Naive thymus-derived CD8-positive, alpha-beta T cell (primary cell): Measurements from ENCODE around the gene PTBP3. TPM values are rescaled to one million over a fixed set of nuclear protein-coding genes. Genes with fewer than 3 reads are reported as not detected.

ENCODE experiments used
- ATAC-seq, 2 donors: fragments of 150-1000 bp; cut with Tn5 transposase in 1 of 2; sonication (Bioruptor Pico), chemical (Tn5 transposase) in 1 of 2; 1 replicate in 1 of 2; 2 replicates in 1 of 2; pipeline ENCODE4 v1.10.0; 2021; ENCODE audit warnings: mild to moderate bottlenecking in 2 of 2, moderate library complexity in 2 of 2
- POLR2A ChIA-PET: fragments of 350-600 bp; sonication (Branson Sonifier 250); formaldehyde crosslinking; loops from one replicate; lab custom pipeline; 2021; ENCODE audit warnings: antibody characterized with exemption; lab: Charles Lee
- DNase-seq, 10 donors: peaks; one replicate each; pipeline versions ENCODE4 v3.0.0 to v3.0.0-alpha.2; 2020 to 2022
- H3K27ac Mint-ChIP-seq, 10 donors: one replicate each; pipeline ENCODE4 v1.8.0; 2020 to 2022; ENCODE audit warnings: mild to moderate bottlenecking in 10 of 10, mixed read lengths in 10 of 10, moderate library complexity in 4 of 10, inconsistent platforms in 1 of 10
- H3K27me3 Mint-ChIP-seq, 5 donors: one replicate each; pipeline ENCODE4 v1.8.0; 2021 to 2022; ENCODE audit warnings: mixed read lengths in 5 of 5
- H3K36me3 Mint-ChIP-seq, 3 donors: one replicate each; pipeline ENCODE4 v1.8.0; 2020 to 2022; ENCODE audit warnings: mixed read lengths in 3 of 3, mild to moderate bottlenecking in 2 of 3, inconsistent platforms in 1 of 3
- H3K4me1 Mint-ChIP-seq, 4 donors: one replicate each; pipeline ENCODE4 v1.8.0; 2021 to 2022; ENCODE audit warnings: mixed read lengths in 4 of 4
- H3K4me3 Mint-ChIP-seq, 10 donors: one replicate each; pipeline ENCODE4 v1.8.0; 2020 to 2022; ENCODE audit warnings: mild to moderate bottlenecking in 10 of 10, mixed read lengths in 10 of 10, moderate library complexity in 6 of 10, inconsistent platforms in 1 of 10
- H3K9me3 Mint-ChIP-seq, 9 donors: one replicate each; pipeline ENCODE4 v1.8.0; 2020 to 2022; ENCODE audit warnings: mixed read lengths in 9 of 9, mild to moderate bottlenecking in 3 of 9, inconsistent platforms in 1 of 9, moderate library complexity in 1 of 9
- polyA plus RNA-seq, 3 donors: library from polyadenylated mRNA; unstranded; fragments of 300-500 nt; fragmentation: Illumina TruSeq; gene quantifications; one replicate each; pipeline ENCODE4 v1.2.3, GENCODE V29; 2021
- total RNA-seq, 8 experiments: library from RNA in 2 of 8; stranded (reverse) in 2 of 8; gene quantifications; one replicate each; pipeline ENCODE4 v1.2.3 and lab custom pipeline; 2021 to 2026

PTBP3 gene
- total and polyA plus RNA-seq, 5 experiments from 2014 or later: 32.1 to 123 (median 51.0) TPM

DNA sequence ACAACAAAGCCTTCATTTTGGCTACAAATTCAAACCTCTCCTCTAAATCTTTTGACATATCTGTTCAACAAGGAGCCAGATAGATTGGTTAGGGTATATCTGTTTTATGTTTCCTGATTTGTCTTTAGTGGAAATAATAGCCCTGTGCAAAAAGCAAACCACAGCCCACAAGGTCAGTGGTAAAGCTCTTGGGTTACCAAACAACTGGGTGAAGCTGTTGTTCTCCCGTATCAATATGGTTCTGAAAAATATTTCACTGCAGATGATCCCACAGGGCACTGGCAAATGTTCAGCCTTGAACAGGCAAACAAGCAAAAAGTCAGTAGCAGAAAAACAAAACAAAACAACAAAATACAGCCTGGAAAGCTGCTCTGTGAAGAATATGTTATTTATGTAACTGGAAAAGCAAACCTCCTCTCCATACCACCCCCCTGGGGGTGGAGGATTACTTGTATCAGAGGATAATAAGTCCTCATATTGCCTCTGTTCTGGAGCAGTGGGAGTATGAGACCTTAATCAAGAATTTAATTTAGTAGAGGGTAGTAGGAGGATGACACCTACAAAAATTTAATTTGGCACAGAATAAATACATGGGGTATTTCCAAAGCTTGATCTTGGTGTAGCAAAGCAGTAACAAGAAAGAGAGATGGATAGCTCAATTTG, 20.8 kb upstream of the PTBP3 start:
- Mint-ChIP-seq H3K36me3 (no peaks in the 10 kb centered on the region), H3K27ac (no peak overlapping the region)

DNA sequence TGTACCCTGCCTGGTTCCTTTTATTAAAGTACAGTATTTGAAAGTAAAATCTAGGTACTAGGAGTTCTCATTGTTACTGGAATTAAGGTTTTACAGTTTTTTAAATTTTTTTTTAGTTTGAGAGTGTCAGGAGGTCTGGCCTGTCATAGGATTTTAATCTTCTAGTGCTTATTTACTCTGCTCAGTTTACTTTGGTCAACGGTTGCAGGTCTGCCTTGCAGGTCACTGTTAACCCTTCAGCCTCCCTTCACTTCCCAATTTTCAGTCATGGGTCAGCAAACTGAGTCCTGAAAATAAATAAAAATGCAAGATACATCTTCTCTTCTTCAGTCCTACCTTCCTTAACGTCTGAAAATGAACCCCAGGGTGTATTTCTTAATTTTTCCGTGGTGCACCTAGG, 18.8 kb upstream of the PTBP3 start:
- Mint-ChIP-seq H3K27me3 (peaks cover 0 to 3% (median 0%) of the 10 kb centered on the region in 5 donors), H3K27ac (no peak overlapping the region), H3K36me3 (no peaks in the 10 kb centered on the region), H3K4me1 (peaks cover 12 to 31% (median 25%) of the 10 kb centered on the region in 4 donors), H3K4me3 (no peak overlapping the region), H3K9me3 (no peaks in the 10 kb centered on the region)
- DNase-seq (no peak), ATAC-seq (no peak)
- POLR2A ChIA-PET: no interaction called here

More for the DNA sequence above, 20.8 kb upstream of the PTBP3 start:
- H3K4me1 Mint-ChIP-seq: peaks cover 6 to 20% (median 15%) of the 10 kb centered on the region in 4 donors
- H3K4me3 Mint-ChIP-seq: no peak overlapping the region
- DNase-seq (no peak), ATAC-seq (no peak)
- no peaks in the 10 kb centered on the region for H3K27me3 Mint-ChIP-seq
- POLR2A ChIA-PET: no interaction called here
- no peaks in the 10 kb centered on the region for H3K9me3 Mint-ChIP-seq

- H3K4me3 Mint-ChIP-seq: no peak overlapping the region
- POLR2A ChIA-PET: interaction anchor here (0.6 kb wide), 1 partner anchor 189 kb away, joined by 3 read pairs; no protein-coding TSS in a partner anchor
- H3K27ac Mint-ChIP-seq: no peak overlapping the region
- no peaks in the 10 kb centered on the region for H3K9me3 Mint-ChIP-seq
- H3K4me1 Mint-ChIP-seq: peaks cover 12 to 30% (median 25%) of the 10 kb centered on the region in 4 donors
- H3K27me3 Mint-ChIP-seq: peaks cover 0 to 3% (median 0%) of the 10 kb centered on the region in 5 donors
- no peaks in the 10 kb centered on the region for H3K36me3 Mint-ChIP-seq
- DNase-seq (no peak), ATAC-seq (no peak)
Observed at GRCh38 chr9:112351184-112351583, 17.8 kb upstream of the PTBP3 start.

GRCh38 chr9:112349008-112349333, 15.6 kb upstream of the PTBP3 start:
- no peaks in the 10 kb centered on the region for H3K36me3 Mint-ChIP-seq
- H3K27me3 Mint-ChIP-seq: peaks cover 0 to 3% (median 0%) of the 10 kb centered on the region in 5 donors
- POLR2A ChIA-PET: interaction anchor here (0.7 to 1.0 kb wide), 2 partner anchors 21 to 31 kb away, joined by 3 to 9 read pairs; partner anchors contain the start of gene HSDL2
- H3K4me3 Mint-ChIP-seq: peak overlapping the region; percentile 64 to 85 (median 74)
- peaks cover 6 to 12% (median 11%) of the 10 kb centered on the region in 4 donors for H3K4me1 Mint-ChIP-seq
- H3K9me3 Mint-ChIP-seq: no peaks in the 10 kb centered on the region
- peak overlapping the region in 4 of 10 donors; percentile 13 to 45 (median 25) for H3K27ac Mint-ChIP-seq
- no peak for DNase-seq
- peak in 1 of 2 donors; percentile 29 for ATAC-seq

DNA sequence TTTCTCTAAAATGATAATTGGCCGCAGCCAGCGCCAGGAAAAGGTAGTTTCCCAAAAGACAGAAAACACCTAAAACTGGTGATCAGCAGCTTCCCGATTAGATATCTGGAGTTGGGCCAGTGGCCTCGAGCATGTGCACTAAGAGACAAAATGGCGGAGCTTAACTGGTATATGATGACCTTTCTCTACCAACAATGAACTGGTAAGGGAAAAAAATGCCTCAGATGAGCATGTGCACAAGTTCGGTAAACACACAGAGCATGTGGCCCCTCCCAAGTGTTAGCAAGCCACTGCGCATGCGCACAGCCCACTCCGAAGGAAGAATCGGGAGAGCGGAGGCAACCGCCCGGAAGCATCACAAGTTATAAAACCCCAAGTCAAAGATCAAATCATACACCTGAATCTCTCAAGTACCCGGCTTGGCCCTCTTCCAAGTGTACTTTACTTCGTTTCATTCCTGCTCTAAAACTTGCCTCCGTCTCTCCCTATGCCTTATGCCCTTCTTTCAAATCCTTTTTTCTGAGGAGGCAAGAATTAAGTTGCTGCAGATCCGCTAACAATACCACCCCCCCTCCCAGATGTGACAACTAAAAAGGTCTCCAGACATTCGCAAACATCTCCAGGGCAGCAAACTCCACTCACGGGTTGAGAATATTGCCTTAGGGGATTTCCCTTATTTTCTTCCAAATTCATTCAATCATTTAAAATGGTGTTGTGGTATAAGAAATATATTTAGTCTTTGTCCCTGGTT, 15.0 kb upstream of the PTBP3 start:
- peaks cover 0 to 3% (median 0%) of the 10 kb centered on the region in 5 donors for H3K27me3 Mint-ChIP-seq
- POLR2A ChIA-PET: interaction anchor here (1.0 kb wide), 1 partner anchor 32 kb away, joined by 3 read pairs; the partner anchor contains the start of gene HSDL2
- H3K9me3 Mint-ChIP-seq: no peaks in the 10 kb centered on the region
- H3K27ac Mint-ChIP-seq: peak overlapping the region in 8 of 10 donors; percentile 13 to 84 (median 42)
- peak; percentile 65 to 70 for ATAC-seq
- H3K36me3 Mint-ChIP-seq: no peaks in the 10 kb centered on the region
- peaks cover 6 to 12% (median 10%) of the 10 kb centered on the region in 4 donors for H3K4me1 Mint-ChIP-seq
- peak overlapping the region; percentile 64 to 85 (median 74) for H3K4me3 Mint-ChIP-seq
- DNase-seq: peak; percentile 37 to 84 (median 60)

- Mint-ChIP-seq H3K9me3 (no peaks in the 10 kb centered on the region), H3K27me3 (peaks cover 0 to 1% (median 0%) of the 10 kb centered on the region in 5 donors), H3K27ac (peak overlapping the region in 1 of 10 donors; percentile 37), H3K4me1 (no peaks in the 10 kb centered on the region), H3K36me3 (no peaks in the 10 kb centered on the region), H3K4me3 (no peak overlapping the region)
- ATAC-seq (no peak), DNase-seq (no peak)
- POLR2A ChIA-PET: no interaction called here
Observed at GRCh38 chr9:112341730-112342129, 8.3 kb upstream of the PTBP3 start.

DNA sequence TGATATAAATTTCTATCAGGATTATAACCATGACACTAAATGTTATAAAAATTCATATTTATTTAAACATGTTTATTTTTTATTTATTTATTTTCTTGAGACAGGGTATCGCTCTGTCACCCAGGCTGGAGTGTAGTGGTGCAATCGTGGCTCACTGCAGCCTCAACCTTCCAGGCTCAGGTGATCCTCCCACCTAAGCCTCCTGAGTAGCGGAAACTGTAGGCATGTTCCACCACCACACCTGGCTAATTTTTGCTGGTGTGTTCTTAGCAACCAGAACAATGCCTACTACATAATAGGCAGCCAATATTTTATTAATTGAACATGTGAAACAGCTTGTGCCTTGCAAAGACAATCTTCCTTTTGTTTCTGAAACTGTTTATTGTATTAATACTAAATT, 6.5 kb upstream of the PTBP3 start:
- no peaks in the 10 kb centered on the region for H3K9me3 Mint-ChIP-seq
- H3K27me3 Mint-ChIP-seq: peaks cover 0 to 1% (median 0%) of the 10 kb centered on the region in 5 donors
- DNase-seq (no peak), ATAC-seq (no peak)
- POLR2A ChIA-PET: no interaction called here
- peaks cover 0 to 3% (median 0%) of the 10 kb centered on the region in 4 donors for H3K4me1 Mint-ChIP-seq
- H3K4me3 Mint-ChIP-seq: no peak overlapping the region
- no peak overlapping the region for H3K27ac Mint-ChIP-seq
- no peaks in the 10 kb centered on the region for H3K36me3 Mint-ChIP-seq

DNA sequence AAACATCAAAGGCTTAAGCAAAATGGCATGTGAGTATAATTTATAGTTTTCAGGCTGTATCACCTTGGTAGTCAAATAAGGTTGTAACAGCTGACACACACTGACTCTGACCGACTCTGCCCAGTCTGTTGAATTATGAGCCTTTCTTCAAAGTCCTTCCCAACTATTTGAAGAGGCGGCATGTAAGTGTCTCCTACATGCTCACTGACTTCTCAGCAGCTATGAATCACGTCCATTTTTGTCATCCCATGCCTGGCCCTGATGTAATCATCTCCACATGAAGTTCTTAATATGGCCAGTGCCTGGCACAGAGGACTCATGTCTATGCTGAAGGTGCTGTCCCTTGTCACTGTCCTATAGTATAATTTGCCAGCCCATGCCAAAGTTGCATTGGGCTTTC, 5.1 kb upstream of the PTBP3 start:
- H3K27ac Mint-ChIP-seq: no peak overlapping the region
- ATAC-seq: no peak
- POLR2A ChIA-PET: no interaction called here

DNA sequence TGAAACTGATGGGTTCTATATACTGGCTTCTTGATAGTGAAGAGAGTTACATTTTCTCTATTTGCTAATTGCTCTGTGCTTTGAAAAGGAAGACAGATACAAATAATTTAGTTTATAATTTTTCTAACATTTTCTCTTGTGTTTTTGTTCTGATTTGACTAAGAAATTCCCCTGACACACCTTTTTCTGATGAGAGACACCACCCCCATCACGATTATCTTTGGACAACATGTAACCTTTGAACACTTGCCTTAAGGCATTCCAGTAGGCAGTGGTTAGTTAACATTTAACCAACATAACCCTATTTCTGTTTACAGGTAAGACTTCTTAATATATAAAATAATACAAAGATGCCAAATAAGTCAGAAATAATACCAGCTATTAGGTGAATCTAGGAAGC, 4.1 kb upstream of the PTBP3 start:
- no peak for ATAC-seq
- Mint-ChIP-seq H3K9me3 (no peaks in the 10 kb centered on the region), H3K4me1 (peaks cover 3 to 8% (median 6%) of the 10 kb centered on the region in 4 donors), H3K27me3 (peaks cover 0 to 1% (median 0%) of the 10 kb centered on the region in 5 donors), H3K4me3 (no peak overlapping the region), H3K27ac (no peak overlapping the region), H3K36me3 (no peaks in the 10 kb centered on the region)
- POLR2A ChIA-PET: interaction anchor here (0.6 kb wide), 1 partner anchor 107 kb away, joined by 3 read pairs; no protein-coding TSS in a partner anchor
- no peak for DNase-seq

More for the DNA sequence above, 5.1 kb upstream of the PTBP3 start:
- Mint-ChIP-seq H3K9me3 (no peaks in the 10 kb centered on the region), H3K4me3 (no peak overlapping the region), H3K27me3 (peaks cover 0 to 1% (median 0%) of the 10 kb centered on the region in 5 donors), H3K36me3 (no peaks in the 10 kb centered on the region), H3K4me1 (peaks cover 3 to 8% (median 5%) of the 10 kb centered on the region in 4 donors)
- DNase-seq: no peak

DNA sequence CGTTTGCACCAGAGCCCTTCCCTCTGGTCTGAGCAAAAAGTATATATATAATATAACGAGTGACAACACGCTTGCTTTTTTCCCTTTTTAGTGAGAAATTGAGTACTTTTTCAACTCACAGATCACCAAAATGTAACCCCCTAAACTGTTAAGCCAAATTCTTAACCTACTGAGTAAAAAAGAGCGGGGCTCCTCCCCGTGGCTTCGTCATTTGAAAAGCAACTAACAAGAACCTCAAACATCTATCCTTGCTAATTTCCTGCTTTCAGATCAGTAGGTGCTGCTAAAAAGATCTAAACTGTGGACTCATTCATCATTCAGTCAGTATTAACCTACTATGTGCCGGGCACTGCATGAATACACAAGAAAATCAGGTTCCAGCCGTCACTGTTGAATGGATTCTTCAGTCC, 1.0 kb upstream of the PTBP3 start:
- POLR2A ChIA-PET: interaction anchor here (1.8 to 2.6 kb wide), 2 partner anchors 45 to 437 kb away, joined by 5 to 23 read pairs; partner anchors contain the start of gene HSDL2
- Mint-ChIP-seq H3K36me3 (no peaks in the 10 kb centered on the region), H3K27ac (peak overlapping the region; percentile 82 to 98 (median 90)), H3K9me3 (no peaks in the 10 kb centered on the region), H3K4me3 (peak overlapping the region; percentile 77 to 98 (median 90)), H3K27me3 (no peaks in the 10 kb centered on the region), H3K4me1 (peaks cover 14 to 39% (median 33%) of the 10 kb centered on the region in 4 donors)
- ATAC-seq (peak; percentile 8 to 41), DNase-seq (peak; percentile 10 to 74 (median 54))

- ATAC-seq (peak; percentile 79 to 83), DNase-seq (peak; percentile 82 to 97 (median 90))
- H3K27me3 Mint-ChIP-seq: no peaks in the 10 kb centered on the region
- H3K4me3 Mint-ChIP-seq: peak overlapping the region; percentile 77 to 98 (median 92)
- no peaks in the 10 kb centered on the region for H3K36me3 Mint-ChIP-seq
- H3K4me1 Mint-ChIP-seq: peaks cover 14 to 43% (median 36%) of the 10 kb centered on the region in 4 donors
- POLR2A ChIA-PET: interaction anchor here (0.8 to 2.7 kb wide), 13 partner anchors 11 to 887 kb away, joined by 3 to 23 read pairs (median 3); partner anchors contain the start of genes DNAJC25, ECPAS, FKBP15 and HSDL2
- H3K27ac Mint-ChIP-seq: peak overlapping the region; percentile 83 to 98 (median 90)
- H3K9me3 Mint-ChIP-seq: no peaks in the 10 kb centered on the region
Observed at GRCh38 chr9:112333639-112334431, 416 bp upstream of the PTBP3 start.

GRCh38 chr9:112332674-112332976, 794 bp downstream of the PTBP3 start:
- no peaks in the 10 kb centered on the region for H3K9me3 Mint-ChIP-seq
- H3K27ac Mint-ChIP-seq: peak overlapping the region; percentile 52 to 97 (median 94)
- POLR2A ChIA-PET: interaction anchor here (0.7 to 2.7 kb wide), 12 partner anchors 10 to 1077 kb away, joined by 3 to 23 read pairs (median 4); partner anchors contain the start of genes DNAJC25, ECPAS, FKBP15 and HSDL2
- H3K36me3 Mint-ChIP-seq: peaks cover 0 to 2% (median 0%) of the 10 kb centered on the region in 3 donors
- no peaks in the 10 kb centered on the region for H3K27me3 Mint-ChIP-seq
- H3K4me1 Mint-ChIP-seq: peaks cover 18 to 55% (median 45%) of the 10 kb centered on the region in 4 donors
- no peak for ATAC-seq
- H3K4me3 Mint-ChIP-seq: peak overlapping the region; percentile 77 to 99 (median 94)
- no peak for DNase-seq
